Measurements from ENCODE around the gene SUGCT. TPM values are rescaled to one million over a fixed set of nuclear protein-coding genes. Genes with fewer than 3 reads are reported as not detected.

The SUGCT gene
- total RNA-seq, 1 donor from 2014 or later: 0.79 TPM

DNA sequence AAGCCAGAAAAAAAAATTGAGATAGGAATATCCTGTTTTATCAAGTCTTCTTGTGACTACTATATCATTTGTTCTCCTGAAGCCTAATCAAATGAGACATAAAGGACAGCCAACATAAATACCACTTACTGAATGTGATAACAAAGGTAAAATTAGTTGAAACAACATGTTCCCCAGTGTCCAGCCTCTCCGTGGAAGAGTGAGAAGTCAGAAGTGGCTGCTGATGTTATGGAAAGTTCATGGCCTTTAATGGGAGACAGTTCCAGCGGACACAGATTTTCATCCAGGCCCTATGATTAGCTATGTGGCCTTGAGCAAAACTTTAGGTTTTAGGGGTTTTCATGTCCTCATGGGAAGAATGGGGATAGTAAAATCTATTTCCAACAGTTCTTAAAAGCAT, 724.3 kb downstream of the SUGCT start:
- DNase-seq (ENCODE audit: low read depth in 2 of 2): no peak

DNA sequence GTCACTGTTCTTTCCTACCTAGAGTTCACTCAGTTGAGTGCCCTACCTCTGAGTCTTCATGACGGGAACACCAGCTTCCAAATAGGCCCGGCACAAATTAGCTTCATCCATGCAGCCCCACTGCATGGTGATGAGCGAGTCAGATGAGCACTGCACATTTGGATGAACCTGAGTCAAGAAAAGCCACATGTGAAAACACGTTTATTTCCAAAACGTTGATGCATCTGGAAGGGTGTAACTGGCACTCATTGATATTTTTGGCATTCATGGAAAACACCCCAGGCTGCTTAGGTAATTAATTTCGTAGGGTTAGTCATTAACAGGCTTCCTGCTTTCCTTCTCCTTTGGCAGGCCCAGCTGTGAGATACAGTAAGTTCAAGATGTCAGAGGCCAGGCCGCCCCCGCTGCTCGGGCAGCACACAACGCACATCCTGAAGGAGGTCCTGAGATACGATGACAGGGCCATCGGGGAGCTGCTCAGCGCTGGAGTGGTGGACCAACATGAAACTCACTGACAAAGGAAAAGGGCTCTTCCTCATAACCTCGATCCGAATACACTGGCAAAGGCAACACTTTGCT, 725.2 kb downstream of the SUGCT start:
- DNase-seq (ENCODE audit: low read depth in 2 of 2): no peak

DNA sequence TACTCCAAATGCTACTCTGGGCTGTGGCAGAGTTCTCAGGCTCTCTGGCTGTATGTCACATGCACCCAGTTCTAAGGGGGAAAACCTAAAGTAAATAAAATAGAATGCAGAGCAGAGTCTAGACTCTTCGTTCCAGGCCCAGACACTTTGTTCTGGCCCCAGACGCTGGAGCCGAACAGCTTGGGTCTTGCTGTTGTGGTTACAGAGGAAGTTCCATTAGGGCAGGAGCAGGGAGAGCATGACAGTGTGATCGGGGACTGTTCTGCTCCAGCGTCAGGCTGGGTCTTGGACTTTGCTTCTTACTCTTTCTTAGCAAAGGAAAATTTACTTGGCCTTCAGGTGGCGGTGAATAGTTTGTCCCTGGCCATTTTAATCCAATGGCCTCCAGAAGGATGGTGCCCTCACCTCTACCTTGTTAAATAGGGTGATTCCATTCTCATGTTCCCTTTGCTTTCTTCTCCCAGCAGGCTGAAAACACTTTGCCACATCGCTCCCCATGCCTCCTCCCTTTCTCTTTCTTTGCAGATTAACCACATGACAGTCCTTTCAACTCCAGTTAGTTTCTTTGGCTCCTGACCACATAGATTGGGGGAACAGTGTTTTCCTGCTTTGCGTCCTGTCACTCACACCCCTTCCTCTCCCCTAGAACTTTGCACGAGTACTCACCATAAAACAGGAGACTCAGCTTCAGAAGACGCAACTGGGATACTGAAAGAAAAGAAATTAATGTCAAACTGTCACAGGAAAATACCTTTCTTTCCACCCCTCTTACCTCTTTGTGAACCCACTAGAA, 730.8 kb downstream of the SUGCT start:
- DNase-seq (ENCODE audit: low read depth in 2 of 2): no peak

DNA sequence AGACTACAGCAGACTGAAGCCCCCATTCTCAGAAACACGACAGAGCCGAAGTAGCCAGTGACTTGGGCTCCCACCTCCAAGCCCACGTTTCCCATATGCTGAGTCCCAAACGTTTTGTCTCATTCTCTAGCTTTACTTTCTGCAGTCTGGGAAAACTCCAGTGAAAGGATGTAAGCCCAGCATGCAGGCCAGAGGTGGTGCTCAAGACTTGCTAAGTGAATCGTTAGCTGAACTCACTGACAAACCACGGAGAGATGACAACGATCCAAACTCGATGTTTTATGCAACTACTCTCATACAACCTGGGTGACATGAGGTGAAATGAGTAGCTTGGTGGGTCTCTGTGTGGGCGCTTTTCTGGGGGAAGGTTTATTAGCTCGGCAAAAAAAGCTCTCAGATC, 731.8 kb downstream of the SUGCT start:
- DNase-seq (ENCODE audit: low read depth in 2 of 2): peak in 1 of 2 donors; percentile 12

DNA sequence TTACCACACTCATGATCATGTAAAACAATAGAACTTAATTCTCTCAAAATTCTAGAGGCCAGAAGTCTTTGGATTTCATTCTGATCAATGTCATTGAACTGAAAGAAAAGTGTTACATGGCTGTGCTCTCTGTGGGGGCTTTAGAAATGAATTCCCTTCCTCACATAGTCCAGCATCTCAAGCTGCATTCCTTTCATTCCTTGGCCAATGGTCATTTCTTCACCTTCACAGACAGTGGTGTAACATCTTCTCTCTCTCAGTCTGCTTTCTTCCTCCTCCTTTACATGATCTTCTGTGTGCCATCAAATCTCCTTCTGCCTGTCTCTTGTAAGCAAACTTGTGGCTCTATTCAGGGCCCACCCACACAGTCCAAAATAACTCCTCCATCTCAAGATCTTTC, 735.3 kb downstream of the SUGCT start:
- no peak for DNase-seq (ENCODE audit: low read depth in 2 of 2)

DNA sequence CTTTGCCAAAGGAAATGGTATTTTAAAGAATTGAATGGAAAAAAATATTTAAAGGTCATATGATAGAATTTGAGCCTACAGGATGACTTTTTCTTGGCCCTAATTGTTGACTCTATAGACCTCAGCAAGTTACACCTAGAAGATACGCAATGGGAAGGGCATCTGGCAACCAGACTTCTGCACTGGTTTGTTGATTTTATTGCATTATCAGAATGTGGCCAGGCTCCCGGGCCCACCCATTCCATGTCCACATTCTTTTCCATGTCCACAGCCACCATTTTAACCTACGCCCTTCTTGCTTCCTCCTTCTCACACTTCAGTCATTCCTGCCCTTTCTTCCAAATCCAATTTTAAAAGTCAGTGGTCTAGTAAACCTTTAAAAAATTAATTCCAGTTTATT, 738.4 kb downstream of the SUGCT start:
- no peak for DNase-seq (ENCODE audit: low read depth in 2 of 2)

DNA sequence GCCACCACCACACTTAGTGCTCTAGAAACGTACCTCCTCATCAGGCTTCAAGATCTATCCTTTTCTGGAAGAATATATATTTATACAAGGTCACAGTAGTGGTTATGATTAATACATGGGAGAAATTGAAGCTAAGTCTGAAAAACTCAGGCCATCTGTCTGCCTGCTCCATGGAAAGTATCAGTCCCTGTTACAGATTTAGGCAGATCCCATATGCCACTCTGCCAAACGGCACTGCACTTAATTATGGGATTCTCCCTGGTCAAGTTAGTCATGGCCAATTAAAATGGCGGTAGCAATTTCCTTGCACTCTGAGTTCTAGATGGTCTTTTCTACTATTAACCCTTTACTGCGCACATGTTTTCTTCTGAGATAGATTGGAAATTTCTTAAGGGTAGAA, 740.0 kb downstream of the SUGCT start:
- no peak for DNase-seq (ENCODE audit: low read depth in 2 of 2)

DNA sequence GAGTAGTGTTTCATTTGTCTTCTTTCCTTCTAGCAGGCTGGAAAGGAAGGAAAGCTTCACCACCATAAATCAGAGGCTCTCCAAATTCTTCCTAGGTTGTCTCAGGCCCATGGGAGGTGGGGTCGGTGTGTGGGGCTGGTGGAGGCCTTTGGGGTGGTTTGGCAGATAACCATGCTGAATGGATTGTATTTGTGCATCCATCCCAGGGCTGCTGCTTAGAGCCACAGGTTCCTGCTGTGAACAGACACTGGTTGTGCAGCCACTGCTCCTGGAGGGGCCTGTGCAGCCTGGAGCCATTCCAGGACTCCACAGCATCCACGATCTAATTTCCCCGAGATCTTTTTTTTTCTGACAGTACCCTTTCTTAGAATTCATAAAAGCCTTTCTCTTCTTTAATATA, 741.8 kb downstream of the SUGCT start:
- DNase-seq (ENCODE audit: low read depth in 2 of 2): no peak

DNA sequence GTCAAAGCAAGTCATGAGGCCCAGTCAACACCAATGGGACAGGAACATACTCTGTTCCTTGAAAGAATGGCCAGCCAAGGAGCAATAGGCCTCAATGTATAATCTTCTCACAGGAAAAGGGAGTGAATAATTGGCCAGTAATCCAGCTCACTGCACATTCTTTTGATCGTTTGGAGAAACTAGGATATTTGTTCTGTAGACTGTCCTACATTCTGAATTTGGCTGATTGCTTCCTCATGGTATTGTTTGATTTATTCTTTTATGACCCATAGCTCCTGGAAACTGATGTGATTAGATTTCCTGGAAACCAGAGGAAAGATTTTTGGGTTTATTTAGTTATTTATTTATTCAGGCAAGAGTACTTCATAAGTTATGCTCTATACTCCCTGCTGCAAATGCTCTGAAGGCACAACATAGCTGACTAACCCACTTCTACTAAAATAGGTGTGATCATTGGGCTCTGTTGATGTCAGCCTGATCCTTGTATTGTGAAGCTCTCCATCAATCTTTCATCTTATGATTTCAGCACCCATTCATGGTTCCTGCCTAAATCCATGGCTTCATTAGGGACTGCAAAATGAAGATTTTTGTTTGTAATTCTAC, 745.2 kb downstream of the SUGCT start:
- peak in 1 of 2 donors; percentile 8 for DNase-seq (ENCODE audit: low read depth in 2 of 2)

DNA sequence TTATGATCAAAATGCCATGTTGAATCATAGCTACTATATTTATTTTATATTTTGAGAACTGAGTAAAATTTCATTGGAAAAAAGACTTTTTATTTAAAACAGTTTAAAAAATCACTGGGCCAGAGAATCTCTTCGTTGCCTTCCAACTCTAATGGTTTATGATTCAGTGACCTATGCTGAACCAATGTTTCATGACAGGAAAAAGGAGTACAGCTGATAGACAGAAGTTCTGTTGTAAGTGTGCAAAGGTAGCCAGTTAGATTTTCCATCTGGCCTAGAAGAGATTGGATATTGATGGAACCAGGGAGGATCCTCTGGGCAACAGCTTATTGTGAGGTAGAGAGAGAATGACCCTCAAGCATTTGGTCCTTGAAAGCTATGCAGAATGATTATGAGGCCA, 745.8 kb downstream of the SUGCT start:
- DNase-seq (ENCODE audit: low read depth in 2 of 2): peak in 1 of 2 donors; percentile 48

DNA sequence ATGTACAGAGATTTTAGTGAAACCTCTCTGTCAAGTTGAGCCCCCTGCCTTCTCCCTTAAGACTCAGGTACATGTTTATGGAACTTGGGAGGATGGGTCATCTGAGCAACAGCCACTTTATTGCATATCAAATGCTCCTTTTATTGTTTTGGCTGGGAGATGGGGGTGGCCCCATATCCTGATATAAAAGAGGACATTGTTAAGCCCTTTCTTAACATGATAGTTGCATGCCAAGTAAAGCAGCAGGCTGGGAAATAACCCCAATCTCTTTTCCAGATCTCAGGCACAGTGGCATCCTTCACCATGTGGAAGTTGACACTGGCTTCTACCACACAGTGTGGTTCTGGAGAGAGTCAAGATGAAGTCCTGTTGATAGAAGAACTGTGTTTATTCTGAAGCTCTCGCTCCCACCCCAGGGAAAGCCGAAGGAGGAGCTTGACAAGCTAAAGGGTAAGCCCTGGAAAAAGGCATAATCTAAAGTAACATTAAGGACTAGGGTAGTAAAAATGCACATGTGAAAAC, 746.7 kb downstream of the SUGCT start:
- no peak for DNase-seq (ENCODE audit: low read depth in 2 of 2)

DNA sequence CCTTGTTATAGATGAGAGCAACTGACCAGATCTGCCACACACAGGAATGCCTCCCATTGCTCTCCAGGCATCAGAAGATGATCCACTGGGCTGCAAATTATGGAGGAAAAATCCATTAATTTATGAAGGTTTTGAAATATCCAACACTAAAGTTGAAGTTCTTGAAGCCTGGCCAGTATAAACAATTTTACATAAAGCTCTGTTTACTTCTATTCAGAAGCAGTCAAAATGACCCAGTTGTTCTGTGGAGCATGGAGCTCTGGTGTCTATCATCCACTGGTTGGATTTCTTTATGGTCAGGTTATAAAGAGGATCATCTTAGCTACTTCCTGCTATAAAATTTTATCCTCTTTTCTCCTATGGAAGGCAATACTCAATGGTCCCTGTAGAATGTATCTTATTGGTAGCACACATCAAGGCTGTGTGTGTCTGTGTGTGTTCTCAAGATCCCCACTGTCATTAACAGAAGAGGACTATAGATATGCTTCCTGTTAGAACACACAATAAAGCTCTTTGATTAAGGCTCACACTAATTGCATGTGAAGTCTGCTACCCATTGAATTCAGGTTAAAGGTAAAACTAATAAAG, 747.4 kb downstream of the SUGCT start:
- DNase-seq (ENCODE audit: low read depth in 2 of 2): no peak

DNA sequence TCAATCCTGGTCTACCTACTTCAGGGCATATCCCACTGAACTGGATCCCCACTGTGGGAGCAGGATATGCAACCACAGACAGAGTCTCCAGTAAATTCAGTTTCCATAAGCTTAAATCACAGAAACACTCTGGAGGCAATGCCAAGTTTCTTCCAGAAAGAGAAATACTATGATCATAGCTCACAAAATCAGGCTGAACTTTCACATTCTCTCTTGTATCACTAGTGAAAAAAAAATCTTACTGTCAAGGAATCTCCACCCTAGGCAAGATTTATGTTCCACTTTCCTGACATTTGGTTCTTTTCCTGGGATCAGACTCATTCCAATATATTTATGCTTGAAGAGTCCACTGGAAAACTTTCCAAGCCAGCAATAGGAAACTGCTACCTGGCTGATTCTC, 749.0 kb downstream of the SUGCT start:
- DNase-seq (ENCODE audit: low read depth in 2 of 2): no peak

DNA sequence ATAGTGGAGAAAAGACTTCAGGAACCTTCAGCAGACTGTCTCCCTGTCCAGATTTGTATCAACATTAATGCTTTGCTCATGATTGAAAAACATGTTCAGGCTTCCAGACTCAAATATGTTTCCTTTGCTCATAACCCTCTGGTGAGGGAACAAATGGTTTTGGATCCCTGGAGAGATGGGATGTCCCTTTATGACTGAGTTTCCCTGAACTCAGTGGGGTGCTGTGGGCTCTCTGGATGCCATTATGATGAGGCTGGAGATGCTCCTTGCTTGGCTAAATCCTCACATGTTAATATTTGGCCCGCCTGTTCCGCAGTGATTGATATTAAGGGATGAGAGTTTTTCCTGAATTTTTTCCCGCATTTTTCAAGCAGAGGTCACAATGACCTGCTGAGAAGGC, 749.4 kb downstream of the SUGCT start:
- DNase-seq (ENCODE audit: low read depth in 2 of 2): no peak

DNA sequence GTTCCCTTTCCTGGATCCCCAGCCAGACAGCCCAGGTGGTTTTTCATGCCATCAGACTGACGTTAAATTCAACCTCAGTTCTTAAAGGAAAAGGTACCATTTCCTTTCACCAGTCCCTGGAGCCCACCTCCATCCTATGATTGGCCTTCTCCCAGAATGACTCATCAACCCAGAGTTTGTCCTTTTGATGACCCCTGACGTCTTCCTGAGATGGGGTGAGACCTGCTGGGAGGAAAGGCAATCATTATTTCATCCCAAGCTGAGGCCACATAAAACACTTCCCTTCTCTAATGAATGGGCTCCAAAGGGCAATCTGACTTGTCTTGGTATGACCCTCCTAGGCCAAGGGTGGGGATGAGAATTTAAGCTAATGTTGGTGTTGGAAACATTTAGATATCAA, 750.7 kb downstream of the SUGCT start:
- DNase-seq (ENCODE audit: low read depth in 2 of 2): peak in 1 of 2 donors; percentile 53

DNA sequence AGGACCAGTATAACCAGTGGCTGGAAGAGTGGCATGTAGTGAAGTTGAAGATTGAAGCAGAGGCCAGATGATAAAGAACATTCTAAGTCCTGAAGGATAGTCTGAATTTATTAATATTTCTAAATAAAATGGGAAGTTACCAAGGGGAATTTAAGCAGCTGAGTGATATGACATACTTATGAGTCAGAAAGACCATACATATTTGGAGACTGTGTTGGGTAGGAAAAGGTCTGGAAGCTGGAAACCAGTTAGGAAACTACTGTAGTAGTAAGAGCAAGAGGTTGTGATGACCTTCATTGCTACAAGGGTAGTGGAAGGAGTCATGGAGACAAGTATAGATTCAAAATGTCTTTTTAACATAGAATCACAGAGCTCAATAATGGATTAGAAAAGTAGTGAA, 752.3 kb downstream of the SUGCT start:
- DNase-seq (ENCODE audit: low read depth in 2 of 2): peak in 1 of 2 donors; percentile 40

DNA sequence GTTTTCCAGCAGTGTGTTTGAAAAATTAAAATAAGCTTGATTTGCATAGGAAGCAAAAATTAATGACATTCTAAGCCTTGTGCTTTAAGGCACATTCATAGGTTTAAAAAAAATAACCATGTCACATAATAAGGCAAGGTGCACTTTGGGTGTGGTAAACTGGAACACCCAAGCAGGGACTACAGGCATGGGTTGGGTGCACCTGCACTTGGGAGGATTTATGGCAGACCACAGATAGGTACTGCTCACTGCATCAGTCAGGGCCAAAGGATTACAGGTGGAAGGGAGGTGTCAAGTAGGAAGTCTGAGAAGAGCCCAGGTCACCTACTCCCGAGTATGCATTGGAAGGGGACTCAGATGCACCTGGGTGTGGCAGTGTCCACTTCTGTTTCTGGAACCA, 753.7 kb downstream of the SUGCT start:
- no peak for DNase-seq (ENCODE audit: low read depth in 2 of 2)

DNA sequence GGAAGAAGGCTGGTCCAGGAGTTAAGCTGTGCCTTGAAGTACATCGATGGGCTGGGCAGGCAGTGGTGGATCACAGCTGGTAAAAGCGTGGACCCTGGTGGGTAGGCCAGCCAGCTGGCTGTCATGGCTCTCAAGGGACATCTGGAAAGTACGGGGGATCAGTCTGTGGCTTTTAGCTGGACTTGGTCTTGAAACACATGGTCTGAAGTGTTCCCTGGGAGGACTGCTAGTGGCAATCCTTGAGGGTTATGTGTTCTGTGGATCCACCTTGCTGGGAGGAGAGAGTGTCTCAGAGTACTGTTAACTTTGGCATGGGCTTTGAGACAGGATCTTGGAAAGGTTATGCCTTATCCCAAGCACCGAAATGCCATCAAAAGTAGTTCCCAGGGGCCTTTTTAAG, 754.3 kb downstream of the SUGCT start:
- no peak for DNase-seq (ENCODE audit: low read depth in 2 of 2)

DNA sequence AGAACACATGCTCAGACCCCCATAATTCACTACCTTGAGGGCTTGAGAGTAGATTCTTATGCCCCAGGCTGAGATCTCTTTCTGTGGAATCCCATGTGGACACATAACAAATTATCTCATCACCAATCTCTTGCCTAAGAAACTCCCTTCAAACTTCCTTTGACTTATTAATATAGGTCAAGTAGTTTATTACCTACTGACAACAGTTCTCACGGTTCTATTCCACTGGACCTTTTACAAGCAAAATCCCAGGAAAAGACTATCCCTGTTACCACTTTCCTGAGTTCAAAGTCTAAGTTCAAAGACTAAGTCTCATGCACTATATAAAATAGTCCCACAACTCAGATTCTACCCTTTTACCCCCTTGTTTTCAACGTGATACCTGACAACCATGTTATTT, 754.7 kb downstream of the SUGCT start:
- no peak for DNase-seq (ENCODE audit: low read depth in 2 of 2)

DNA sequence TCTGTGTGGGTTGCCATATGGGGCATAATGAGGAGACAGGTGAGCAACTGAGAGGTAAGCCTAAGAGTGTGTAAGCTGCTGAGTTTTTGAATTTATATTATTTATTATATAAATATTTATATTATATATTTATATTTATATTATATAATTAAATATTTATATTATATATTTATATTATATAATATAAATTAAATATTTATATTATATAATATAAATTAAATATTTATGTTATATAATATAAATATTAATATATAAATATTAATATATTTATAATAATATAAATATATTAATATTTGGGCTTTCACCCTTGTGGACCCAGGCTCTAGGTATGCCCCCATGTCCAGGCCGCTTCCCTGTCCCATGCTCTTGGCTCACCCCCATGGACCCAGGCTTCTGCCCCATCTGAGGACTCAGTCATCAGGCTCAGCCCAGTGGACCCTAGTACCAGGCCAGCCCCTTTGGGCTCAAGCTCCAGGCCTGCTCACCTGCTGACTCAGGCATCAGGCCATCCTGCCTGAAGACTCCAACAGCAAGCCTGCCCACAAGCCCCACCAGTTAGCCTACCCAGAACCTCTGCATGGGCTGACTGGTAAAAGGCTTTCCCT, 755.4 kb downstream of the SUGCT start:
- no peak for DNase-seq (ENCODE audit: low read depth in 2 of 2)

DNA sequence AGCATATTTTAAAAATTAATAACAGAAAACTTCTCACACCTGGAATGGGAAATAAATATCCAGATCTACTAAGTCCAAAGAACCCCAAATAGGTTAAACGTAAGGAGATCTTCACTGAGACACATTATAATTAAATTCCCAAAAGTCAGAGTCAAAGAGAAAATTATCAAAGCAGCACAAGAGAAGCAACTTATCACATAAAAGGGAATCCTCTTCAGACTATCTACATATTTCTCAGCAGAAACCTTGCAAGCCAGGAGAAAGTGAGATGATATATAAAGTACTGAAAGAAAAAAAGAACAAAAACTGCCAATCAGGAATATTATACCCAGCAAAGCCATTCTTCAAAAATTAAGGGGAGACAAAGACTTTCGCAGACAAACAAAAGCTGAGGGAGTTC, 756.4 kb downstream of the SUGCT start:
- DNase-seq (ENCODE audit: low read depth in 2 of 2): no peak

DNA sequence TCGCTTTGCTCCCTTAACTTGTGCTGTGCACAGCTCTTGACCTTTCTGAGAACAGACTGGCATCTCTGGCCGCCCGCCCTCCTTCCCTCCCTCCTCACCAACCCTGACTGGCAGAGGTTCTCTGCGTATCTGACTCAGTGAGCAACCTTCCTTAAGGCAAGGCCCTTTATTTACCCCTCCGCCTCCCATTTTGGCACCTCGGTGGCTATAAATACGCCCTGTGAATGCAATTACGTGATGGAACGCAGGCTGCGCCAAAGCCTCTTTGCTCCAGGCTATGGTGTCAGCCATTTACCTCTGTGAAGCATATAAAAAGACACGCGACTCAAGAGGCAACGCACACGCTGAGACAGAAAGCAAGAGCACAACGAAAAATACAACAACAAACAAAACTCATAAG, 764.3 kb downstream of the SUGCT start:
- DNase-seq (ENCODE audit: low read depth in 2 of 2): no peak

Measured in lung microvascular endothelial cell (primary cell).